Stimulated activated memory B cell treated with anti-CD40 and anti-IgM and Interleukin-4, amounts not matched to agents 10 μg/mL and 1 μg/mL and 100 μg/mL, for 72 hours (primary cell): ENCODE results near the gene FAM98B.
"Not testable (repeated sequence)": the region's sequence is repeated elsewhere in the genome, so short reads cannot be mapped to it uniquely, and the experiment has no call there.

Source experiments
- ATAC-seq: fragments of 150-1000 bp; cut with Tn5 transposase; 2 replicates; pipeline ENCODE4 v1.10.0; 2021
- H3K27ac Mint-ChIP-seq: one replicate; pipeline ENCODE4 v1.8.0; 2022; ENCODE audit warnings: mild to moderate bottlenecking, mixed read lengths
- H3K27me3 Mint-ChIP-seq: one replicate; pipeline ENCODE4 v1.8.0; 2022; ENCODE audit warnings: mixed read lengths
- H3K36me3 Mint-ChIP-seq: one replicate; pipeline ENCODE4 v1.8.0; 2022; ENCODE audit warnings: mixed read lengths
- H3K4me1 Mint-ChIP-seq: one replicate; pipeline ENCODE4 v1.8.0; 2022; ENCODE audit warnings: mixed read lengths
- H3K4me3 Mint-ChIP-seq: one replicate; pipeline ENCODE4 v1.8.0; 2022; ENCODE audit warnings: mild to moderate bottlenecking, moderate library complexity, mixed read lengths
- H3K9me3 Mint-ChIP-seq: one replicate; pipeline ENCODE4 v1.8.0; 2022; ENCODE audit warnings: mixed read lengths

FAM98B gene

GRCh38 chr15:38453971-38454695 lies at the start of gene FAM98B:
Gene FAM98B, plus strand, starts transcription at chr15:38454127. Its CDS starts 35 bp downstream, at chr15:38454162.
- H3K27me3 Mint-ChIP-seq = no peaks in the 10 kb centered on the region
- H3K27ac Mint-ChIP-seq = peak within 1 kb of the TSS; percentile 96
- peaks cover 12% of the 10 kb centered on the region for H3K36me3 Mint-ChIP-seq
- H3K9me3 Mint-ChIP-seq = no peaks in the 10 kb centered on the region
- H3K4me3 Mint-ChIP-seq = peak within 1 kb of the TSS; percentile 87
- H3K4me1 Mint-ChIP-seq = peaks cover 33% of the 10 kb centered on the region
- ATAC-seq = peak; percentile 97

DNA sequence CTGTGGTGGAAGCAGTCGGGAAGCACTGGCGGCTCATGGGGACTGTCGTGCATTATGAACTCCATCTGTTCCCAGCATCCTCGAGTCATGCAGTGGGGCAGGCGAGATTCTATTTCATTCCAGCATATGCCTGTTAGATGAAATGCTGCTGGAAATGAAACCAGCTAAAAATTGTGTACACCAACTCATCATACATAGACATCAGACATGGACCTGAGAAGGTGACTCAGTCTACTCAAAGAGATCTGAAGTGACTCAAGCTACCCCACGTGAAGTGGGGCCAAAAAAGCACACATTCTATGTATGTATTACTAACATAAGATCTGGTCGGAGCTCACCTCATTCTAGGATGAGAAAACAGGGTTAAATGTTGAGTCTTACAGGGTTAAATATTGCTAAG lies 47.5 kb upstream of the FAM98B start:
- Mint-ChIP-seq H3K9me3 (no peaks in the 10 kb centered on the region), H3K4me1 (no peaks in the 10 kb centered on the region), H3K36me3 (no peaks in the 10 kb centered on the region), H3K27ac (no peak overlapping the region), H3K4me3 (no peak overlapping the region), H3K27me3 (peaks cover 7% of the 10 kb centered on the region)
- no peak for ATAC-seq

- Mint-ChIP-seq H3K27ac (no peak overlapping the region), H3K4me1 (no peaks in the 10 kb centered on the region), H3K36me3 (no peaks in the 10 kb centered on the region), H3K27me3 (peaks cover 12% of the 10 kb centered on the region), H3K9me3 (no peaks in the 10 kb centered on the region), H3K4me3 (no peak overlapping the region)
- ATAC-seq = no peak
Measured at GRCh38 chr15:38408576-38408975, 45.4 kb upstream of the FAM98B start.

DNA sequence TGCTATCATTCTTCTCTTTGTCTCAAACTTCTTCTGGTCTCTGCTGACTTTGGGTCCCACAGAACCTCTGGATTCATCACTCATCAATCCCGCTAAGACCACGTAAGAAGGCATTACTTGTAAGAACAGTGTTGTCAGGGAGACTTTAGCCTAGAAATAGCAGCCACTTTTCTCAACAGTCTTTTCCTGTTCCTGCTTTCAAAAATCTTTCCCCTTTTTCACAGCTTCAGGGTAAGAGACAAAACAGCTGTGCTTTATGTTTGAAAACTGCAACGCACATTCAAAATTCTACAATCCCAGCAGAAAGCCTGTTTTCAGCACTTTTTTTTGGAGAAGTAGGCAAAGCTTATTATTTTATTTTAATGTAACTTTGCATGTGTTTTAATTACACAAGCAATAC lies 42.0 kb upstream of the FAM98B start:
- Mint-ChIP-seq H3K4me1 (no peaks in the 10 kb centered on the region), H3K4me3 (no peak overlapping the region), H3K36me3 (no peaks in the 10 kb centered on the region), H3K27me3 (peaks cover 23% of the 10 kb centered on the region), H3K9me3 (no peaks in the 10 kb centered on the region), H3K27ac (no peak overlapping the region)
- ATAC-seq = no peak

DNA sequence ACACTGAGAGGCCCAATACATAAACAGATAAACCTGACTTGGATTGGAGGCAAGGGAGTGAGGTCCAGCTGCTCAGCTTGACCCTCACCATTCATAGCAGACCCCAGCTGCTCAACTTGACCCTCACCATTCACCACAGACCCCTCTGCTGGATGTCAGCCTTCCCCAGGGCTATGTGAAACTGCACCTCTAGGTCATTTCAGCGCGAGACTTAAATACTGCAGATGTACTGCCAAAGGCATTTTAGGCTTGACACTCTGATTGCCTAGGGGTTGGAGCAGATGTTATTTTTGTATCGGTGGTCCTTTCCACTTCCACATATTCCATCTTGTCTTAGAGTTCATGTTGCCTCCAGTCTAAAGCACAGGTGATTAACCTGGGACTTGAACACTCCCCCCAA lies 41.5 kb upstream of the FAM98B start:
- Mint-ChIP-seq H3K36me3 (no peaks in the 10 kb centered on the region), H3K4me1 (no peaks in the 10 kb centered on the region), H3K27ac (no peak overlapping the region), H3K9me3 (no peaks in the 10 kb centered on the region), H3K27me3 (peaks cover 29% of the 10 kb centered on the region), H3K4me3 (no peak overlapping the region)
- ATAC-seq = no peak

- Mint-ChIP-seq H3K4me1 (no peaks in the 10 kb centered on the region), H3K36me3 (no peaks in the 10 kb centered on the region), H3K27me3 (peaks cover 28% of the 10 kb centered on the region), H3K27ac (no peak overlapping the region), H3K9me3 (no peaks in the 10 kb centered on the region), H3K4me3 (no peak overlapping the region)
- no peak for ATAC-seq
Measured at GRCh38 chr15:38414357-38414756, 39.6 kb upstream of the FAM98B start.

- no peak overlapping the region for H3K4me3 Mint-ChIP-seq
- H3K36me3 Mint-ChIP-seq = peaks cover 5% of the 10 kb centered on the region
- no peak for ATAC-seq
- no peak overlapping the region for H3K27ac Mint-ChIP-seq
- no peaks in the 10 kb centered on the region for H3K4me1 Mint-ChIP-seq
- H3K9me3 Mint-ChIP-seq = peaks cover 3% of the 10 kb centered on the region
- H3K27me3 Mint-ChIP-seq = peaks cover 37% of the 10 kb centered on the region
Measured at GRCh38 chr15:38421069-38421690, 32.7 kb upstream of the FAM98B start.

DNA sequence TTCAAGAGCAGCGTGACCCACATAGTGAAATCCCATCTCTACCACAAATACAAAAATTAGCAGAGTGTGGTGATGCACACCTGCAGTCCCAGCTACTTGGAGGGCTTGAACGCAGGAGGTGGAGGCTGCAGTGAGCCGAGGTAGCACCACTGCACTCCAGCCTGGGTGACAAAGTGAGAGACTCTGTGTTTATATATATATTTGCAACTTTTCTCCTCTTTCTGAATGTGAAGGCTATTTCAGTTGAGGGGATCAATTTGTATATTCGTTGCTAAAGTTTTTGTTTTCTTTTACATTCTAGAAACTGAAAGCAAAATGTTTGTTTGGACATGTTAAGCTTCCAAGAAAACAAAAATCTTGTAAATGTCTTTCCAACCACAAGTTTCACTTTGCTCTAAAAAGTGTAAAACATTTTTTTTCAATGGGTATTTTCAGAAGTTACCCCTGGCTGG lies 29.8 kb upstream of the FAM98B start:
- ATAC-seq = no peak

GRCh38 chr15:38425269-38425668 lies 28.7 kb upstream of the FAM98B start:
- Mint-ChIP-seq H3K27me3 (peaks cover 14% of the 10 kb centered on the region), H3K4me1 (no peaks in the 10 kb centered on the region), H3K4me3 (no peak overlapping the region), H3K9me3 (peaks cover 3% of the 10 kb centered on the region), H3K36me3 (peaks cover 5% of the 10 kb centered on the region), H3K27ac (no peak overlapping the region)
- no peak for ATAC-seq

More for the DNA sequence above, 29.8 kb upstream of the FAM98B start:
- H3K9me3 Mint-ChIP-seq = peaks cover 3% of the 10 kb centered on the region
- H3K27ac Mint-ChIP-seq = no peak overlapping the region
- no peaks in the 10 kb centered on the region for H3K4me1 Mint-ChIP-seq
- H3K27me3 Mint-ChIP-seq = peaks cover 21% of the 10 kb centered on the region
- H3K4me3 Mint-ChIP-seq = no peak overlapping the region
- H3K36me3 Mint-ChIP-seq = peaks cover 5% of the 10 kb centered on the region

- Mint-ChIP-seq H3K27ac (no peak overlapping the region), H3K27me3 (peaks cover 14% of the 10 kb centered on the region), H3K4me3 (no peak overlapping the region), H3K4me1 (no peaks in the 10 kb centered on the region), H3K9me3 (peaks cover 3% of the 10 kb centered on the region), H3K36me3 (peaks cover 5% of the 10 kb centered on the region)
- ATAC-seq = no peak
Measured at GRCh38 chr15:38427380-38427779, 26.5 kb upstream of the FAM98B start.

DNA sequence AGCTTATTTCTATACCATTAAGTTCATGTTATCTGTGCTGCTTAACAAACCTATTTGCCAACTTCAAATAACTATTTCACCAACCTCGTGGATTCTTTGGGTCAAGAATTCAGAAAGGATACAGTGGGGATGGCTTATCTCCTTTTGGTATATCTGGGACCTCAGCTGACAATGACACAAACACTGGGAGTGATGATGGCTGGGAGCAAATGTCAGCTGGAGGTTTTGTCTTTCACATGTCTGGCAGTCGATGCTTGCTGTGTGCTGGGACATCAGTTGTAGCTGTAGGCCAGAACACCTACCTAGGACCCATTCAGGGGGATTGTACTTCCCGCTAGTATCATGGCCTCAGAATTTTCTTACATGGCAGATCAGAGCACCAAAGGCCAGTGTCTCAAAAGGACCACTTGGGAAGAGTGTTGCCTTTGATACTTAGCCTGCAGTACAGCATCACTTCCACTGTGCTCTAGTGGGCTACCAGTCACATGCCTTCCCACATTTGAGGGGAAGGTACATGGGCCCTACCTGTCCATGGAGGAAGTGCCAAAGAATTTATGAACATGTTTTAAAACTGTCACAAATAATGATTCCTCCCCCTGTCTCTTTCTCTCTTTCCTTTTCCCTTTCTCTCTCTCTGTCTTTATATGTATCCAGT lies 23.7 kb upstream of the FAM98B start:
- peaks cover 2% of the 10 kb centered on the region for H3K36me3 Mint-ChIP-seq
- no peak overlapping the region for H3K4me3 Mint-ChIP-seq
- peak; percentile 48 for ATAC-seq
- peaks cover 21% of the 10 kb centered on the region for H3K27me3 Mint-ChIP-seq
- H3K4me1 Mint-ChIP-seq = no peaks in the 10 kb centered on the region
- peaks cover 1% of the 10 kb centered on the region for H3K9me3 Mint-ChIP-seq
- H3K27ac Mint-ChIP-seq = no peak overlapping the region

DNA sequence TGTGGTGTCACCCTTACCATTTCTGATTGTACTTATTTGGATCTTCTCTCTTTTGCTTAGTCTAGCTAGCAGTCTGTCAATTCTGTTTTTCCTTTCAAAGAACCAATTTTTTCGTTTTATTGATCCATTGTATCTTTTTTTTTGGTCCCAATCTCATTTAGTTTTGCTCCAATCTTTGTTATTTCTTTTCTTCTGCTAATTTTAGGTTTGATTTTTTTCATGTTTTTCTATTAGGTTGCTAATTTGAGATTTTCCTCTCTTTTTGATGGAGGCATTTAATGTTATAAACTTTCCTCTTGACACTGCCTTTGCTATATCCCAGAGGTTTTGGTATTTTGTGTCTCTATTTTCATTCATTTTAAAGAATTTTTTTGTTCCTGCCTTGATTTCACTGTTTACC lies 16.9 kb upstream of the FAM98B start:
- no peak for ATAC-seq
- no peak overlapping the region for H3K27ac Mint-ChIP-seq
- peaks cover 4% of the 10 kb centered on the region for H3K9me3 Mint-ChIP-seq
- no peak overlapping the region for H3K4me3 Mint-ChIP-seq
- H3K4me1 Mint-ChIP-seq = peaks cover 6% of the 10 kb centered on the region
- H3K36me3 Mint-ChIP-seq = no peaks in the 10 kb centered on the region
- H3K27me3 Mint-ChIP-seq = peaks cover 61% of the 10 kb centered on the region

GRCh38 chr15:38437603-38438002 lies 16.3 kb upstream of the FAM98B start:
- ATAC-seq, H3K36me3 Mint-ChIP-seq, H3K4me1 Mint-ChIP-seq, H3K27ac Mint-ChIP-seq, H3K9me3 Mint-ChIP-seq, H3K4me3 Mint-ChIP-seq: not testable (repeated sequence)
- H3K27me3 Mint-ChIP-seq = peaks cover 61% of the 10 kb centered on the region

GRCh38 chr15:38438031-38438986 lies 15.6 kb upstream of the FAM98B start:
- Mint-ChIP-seq H3K9me3 (peaks cover 4% of the 10 kb centered on the region), H3K27me3 (peaks cover 61% of the 10 kb centered on the region), H3K36me3 (no peaks in the 10 kb centered on the region)

More at GRCh38 chr15:38438031-38438986, 15.6 kb upstream of the FAM98B start:
- Mint-ChIP-seq H3K27ac (no peak overlapping the region), H3K4me1 (peaks cover 6% of the 10 kb centered on the region), H3K4me3 (no peak overlapping the region)
- ATAC-seq = no peak
